KMS-11 (cell line): Measurements from ENCODE around the gene DZIP3.

Source experiments
- H2AFZ ChIP-seq: fragments of 200-600 bp; sonication (generic); 2 replicates; pipeline ENCODE4 v1.6.1; 2016; ENCODE audit warnings: antibody characterized with exemption, mixed run types, low read depth
- H3K27ac ChIP-seq: fragments of 200-600 bp; sonication (generic); 2 replicates; pipeline ENCODE4 v1.6.1; 2016; ENCODE audit warnings: mild to moderate bottlenecking, mixed run types
- H3K27me3 ChIP-seq: fragments of 200-600 bp; sonication (generic); 2 replicates; pipeline ENCODE4 v1.6.1; 2017; ENCODE audit warnings: mild to moderate bottlenecking, low read depth, mixed run types, moderate library complexity; ENCODE audit not compliant: insufficient read depth
- H3K36me3 ChIP-seq: fragments of 200-600 bp; sonication (generic); 2 replicates; pipeline ENCODE4 v1.6.1; 2017; ENCODE audit warnings: mild to moderate bottlenecking, mixed run types; ENCODE audit not compliant: insufficient read depth
- H3K4me1 ChIP-seq: fragments of 200-600 bp; sonication (generic); 2 replicates; pipeline ENCODE4 v1.6.1; 2016; ENCODE audit warnings: mild to moderate bottlenecking, low read depth, mixed run types; ENCODE audit not compliant: poor library complexity, severe bottlenecking
- H3K4me2 ChIP-seq: fragments of 200-600 bp; sonication (generic); 2 replicates; pipeline ENCODE4 v1.7.0; 2016; ENCODE audit warnings: mild to moderate bottlenecking, mixed run types
- H3K4me3 ChIP-seq: fragments of 200-600 bp; sonication (generic); IDR thresholded peaks from 2 replicates; pipeline ENCODE4 v1.6.1; 2017; ENCODE audit warnings: low read depth, low read length, mixed read lengths; ENCODE audit not compliant: insufficient read depth
- H3K79me2 ChIP-seq: fragments of 200-600 bp; sonication (generic); 2 replicates; pipeline ENCODE4 v1.6.1; 2016; ENCODE audit warnings: low read depth, mixed run types; ENCODE audit not compliant: insufficient read depth
- H3K9ac ChIP-seq: fragments of 200-600 bp; sonication (generic); 2 replicates; pipeline ENCODE4 v1.6.1; 2016; ENCODE audit warnings: mild to moderate bottlenecking, mixed run types
- H4K20me1 ChIP-seq: fragments of 200-600 bp; sonication (generic); 2 replicates; pipeline ENCODE4 v1.6.1; 2016; ENCODE audit warnings: mild to moderate bottlenecking, mixed run types; ENCODE audit not compliant: insufficient read depth
- CTCF ChIP-seq: fragments of 200-600 bp; sonication (generic); conservative IDR thresholded peaks from 2 replicates; pipeline ENCODE4 v1.6.1; 2017; ENCODE audit warnings: low read depth, mild to moderate bottlenecking, antibody characterized with exemption, low read length, moderate library complexity, mixed read lengths

DZIP3 gene

DNA sequence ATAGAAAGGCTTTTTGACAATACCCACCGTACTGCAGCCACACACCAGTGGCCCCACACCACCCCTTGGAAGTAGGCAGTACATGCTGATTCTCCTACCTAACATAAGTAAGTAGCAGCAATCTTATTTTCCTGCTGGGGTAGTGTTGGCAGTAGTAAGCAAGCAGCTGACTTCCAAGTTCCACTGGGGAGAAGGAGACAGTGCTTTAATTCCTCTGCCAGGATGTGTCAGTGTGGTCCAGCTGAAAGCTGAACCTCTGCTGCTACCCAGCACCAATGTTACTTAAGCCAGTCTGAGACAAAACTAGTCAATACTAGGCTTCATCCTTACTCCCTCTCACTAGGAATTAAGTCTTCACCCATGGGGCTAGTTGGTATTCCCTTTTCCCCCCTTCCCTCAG, 74.7 kb downstream of the DZIP3 start:
- Histone ChIP-seq H4K20me1 (no peaks in the 10 kb centered on the region), H2AFZ (no peak overlapping the region), H3K4me1 (no peaks in the 10 kb centered on the region), H3K4me3 (no peak overlapping the region), H3K27ac (no peak overlapping the region), H3K4me2 (no peak overlapping the region), H3K79me2 (no peaks in the 10 kb centered on the region), H3K9ac (no peak overlapping the region), H3K36me3 (no peaks in the 10 kb centered on the region), H3K27me3 (no peaks in the 10 kb centered on the region)
- no peak for TF ChIP-seq CTCF

DNA sequence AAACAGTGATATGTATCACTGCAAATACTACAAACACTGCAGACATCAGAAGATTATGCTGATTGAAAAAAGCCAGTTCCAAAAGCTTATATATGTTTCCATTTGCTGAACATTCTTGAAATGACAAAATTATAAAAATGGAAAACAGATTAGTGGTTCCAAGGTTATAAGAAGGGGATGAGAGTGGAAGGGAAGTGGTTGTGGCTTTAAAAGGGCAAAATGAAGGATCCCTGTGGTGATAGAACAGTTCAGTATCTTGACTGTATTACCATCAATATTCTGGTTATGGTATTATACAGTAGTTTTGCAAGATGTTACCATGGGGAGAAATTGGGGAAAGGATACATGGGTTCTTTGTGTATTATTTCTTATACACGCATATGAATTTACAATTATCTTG, 77.8 kb downstream of the DZIP3 start:
- TF ChIP-seq CTCF, result no peak
- H3K4me1 ChIP-seq, result no peaks in the 10 kb centered on the region
- H3K79me2 ChIP-seq, result no peaks in the 10 kb centered on the region
- no peak overlapping the region for H2AFZ ChIP-seq
- H3K4me2 ChIP-seq, result no peak overlapping the region
- no peak overlapping the region for H3K27ac ChIP-seq
- H4K20me1 ChIP-seq, result no peaks in the 10 kb centered on the region
- no peak overlapping the region for H3K9ac ChIP-seq
- no peaks in the 10 kb centered on the region for H3K36me3 ChIP-seq
- H3K4me3 ChIP-seq, result no peak overlapping the region
- no peaks in the 10 kb centered on the region for H3K27me3 ChIP-seq

- Histone ChIP-seq H3K4me2 (no peak overlapping the region), H3K27ac (no peak overlapping the region), H3K36me3 (no peaks in the 10 kb centered on the region), H2AFZ (no peak overlapping the region), H3K4me1 (no peaks in the 10 kb centered on the region), H3K9ac (no peak overlapping the region), H3K79me2 (no peaks in the 10 kb centered on the region), H3K4me3 (no peak overlapping the region), H4K20me1 (no peaks in the 10 kb centered on the region), H3K27me3 (no peaks in the 10 kb centered on the region)
- TF ChIP-seq CTCF, result no peak
Observed at GRCh38 chr3:108669208-108669607, 79.7 kb downstream of the DZIP3 start.

GRCh38 chr3:108672701-108673100, 83.2 kb downstream of the DZIP3 start:
- Histone ChIP-seq H3K4me3 (no peak overlapping the region), H4K20me1 (no peaks in the 10 kb centered on the region), H3K9ac (no peak overlapping the region), H3K4me2 (no peak overlapping the region), H3K27ac (no peak overlapping the region), H2AFZ (no peak overlapping the region), H3K27me3 (no peaks in the 10 kb centered on the region), H3K36me3 (no peaks in the 10 kb centered on the region), H3K4me1 (no peaks in the 10 kb centered on the region), H3K79me2 (no peaks in the 10 kb centered on the region)
- no peak for TF ChIP-seq CTCF
